AG04450 (cell line): ENCODE data around the gene MIAT. TPM values are rescaled to one million over a fixed set of nuclear protein-coding genes. Genes with fewer than 3 reads are reported as not detected.

ENCODE experiments used
- CTCF ChIA-PET: fragments of 300-600, 350-600 bp; formaldehyde crosslinking; extraction: SDS; loops from one replicate; lab custom pipeline; 2022; ENCODE audit warnings: antibody characterized with exemption, inconsistent platforms; lab: Charles Lee
- POLR2A ChIA-PET: fragments of 350-600 bp; formaldehyde crosslinking; extraction: SDS; loops from one replicate; lab custom pipeline; 2021; ENCODE audit warnings: antibody characterized with exemption, inconsistent platforms; lab: Yijun Ruan, JAX
- DNase-seq: peaks from one replicate; pipeline ENCODE4 v3.0.0-alpha.2; 2011; ENCODE audit warnings: low read depth, low spot score
- H3K27ac ChIP-seq: one replicate; pipeline ENCODE4 v1.5.1; 2012; ENCODE audit warnings: low read depth, low read length, control low read depth
- H3K27me3 ChIP-seq: one replicate; pipeline ENCODE4 v1.6.0; 2012; ENCODE audit warnings: low read length; ENCODE audit not compliant: control insufficient read depth, insufficient read depth
- H3K4me3 ChIP-seq: 2 replicates; pipeline ENCODE4 v1.5.1; 2011; ENCODE audit warnings: mild to moderate bottlenecking, low read depth, low read length, control low read depth
- H3K9me3 ChIP-seq: 2 replicates; pipeline ENCODE4 v1.5.1; 2012; ENCODE audit warnings: low read length; ENCODE audit not compliant: control insufficient read depth, insufficient read depth
- CTCF ChIP-seq: IDR thresholded peaks from 2 replicates; pipeline ENCODE4 v1.5.1; 2011; ENCODE audit warnings: low read depth, low read length, control low read depth, inconsistent platforms
- polyA minus RNA-seq: library from RNA; depleted of rRNA, polyadenylated mRNA; stranded (reverse); fragments of >200 nt; gene quantifications from 2 replicates; pipeline ENCODE4 v1.2.3, GENCODE V29; 2011; rRNA and poly(A)+ RNA removed
- polyA plus RNA-seq: library from polyadenylated mRNA; depleted of rRNA; stranded (reverse); fragments of >200 nt; gene quantifications from 2 replicates; pipeline ENCODE4 v1.2.3, GENCODE V29; 2011; rRNA removed

MIAT gene
- 7.8 and 9.4 TPM in 2 replicates for polyA plus RNA-seq
- polyA minus RNA-seq = 16.9 and 19.0 TPM in 2 replicates

GRCh38 chr22:26656891-26657851, at the start of gene MIAT:
Gene MIAT, plus strand, starts transcription at chr22:26657588.
- Histone ChIP-seq H3K27me3 (peaks cover 33% of the 10 kb centered on the region), H3K27ac (peak within 1 kb of the TSS; percentile 57), H3K4me3 (peak within 1 kb of the TSS; percentile 69), H3K9me3 (no peaks in the 10 kb centered on the region)
- POLR2A ChIA-PET = no interaction called here
- no peak for TF ChIP-seq CTCF
- no peak for DNase-seq
- CTCF ChIA-PET = interaction anchor here (0.6 to 1.6 kb wide), 6 partner anchors 9 to 674 kb away, joined by 3 to 11 read pairs (median 4); no protein-coding TSS in a partner anchor

DNA sequence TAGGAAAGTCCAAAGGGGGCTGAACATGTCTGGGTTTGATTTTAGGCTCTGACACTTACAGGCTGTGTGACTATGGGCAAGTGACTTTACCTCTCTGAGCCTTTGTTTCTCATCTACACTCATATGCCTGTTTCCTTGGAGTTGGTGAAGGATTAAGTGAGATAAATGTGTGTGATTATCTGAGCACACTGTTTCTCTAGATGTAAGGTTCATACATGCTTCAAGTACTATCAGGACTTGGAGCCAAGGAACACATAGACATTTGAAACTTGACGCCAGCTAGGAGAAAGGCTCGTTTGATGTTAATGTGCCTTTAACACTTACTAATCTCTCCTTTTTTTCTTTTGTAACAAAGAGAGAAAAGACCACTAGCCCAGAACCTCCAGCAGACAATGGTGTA, 49.3 kb upstream of the MIAT start:
- TF ChIP-seq CTCF = no peak
- POLR2A ChIA-PET = interaction anchor here (0.7 kb wide), 1 partner anchor 633 kb away, joined by 7 read pairs; no protein-coding TSS in a partner anchor
- CTCF ChIA-PET = no interaction called here

DNA sequence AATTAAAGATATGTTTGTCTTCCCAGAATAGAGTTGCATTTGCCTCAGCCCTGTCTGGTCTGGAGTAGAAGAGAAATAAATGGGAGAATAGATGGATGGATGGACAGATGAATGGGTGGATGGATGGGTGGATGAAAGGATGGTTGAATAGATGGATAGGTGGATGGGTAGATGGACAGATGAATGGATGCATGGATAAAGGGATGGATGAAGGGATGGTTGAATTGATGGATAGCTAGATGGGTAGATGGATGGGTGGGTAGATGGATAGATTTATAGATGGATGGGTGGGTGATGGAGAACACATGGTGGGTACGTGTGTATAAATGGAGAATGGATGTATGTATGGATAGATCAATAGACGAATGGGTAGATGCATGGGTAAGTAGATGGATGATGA, 48.1 kb upstream of the MIAT start:
- ChIA-PET CTCF (no interaction called here), POLR2A (no interaction called here)
- no peak for DNase-seq
- Histone ChIP-seq H3K9me3 (no peaks in the 10 kb centered on the region), H3K27me3 (peaks cover 2% of the 10 kb centered on the region), H3K4me3 (no peak overlapping the region), H3K27ac (no peak overlapping the region)
- no peak for TF ChIP-seq CTCF

More for the DNA sequence above, 49.3 kb upstream of the MIAT start:
- Histone ChIP-seq H3K4me3 (no peak overlapping the region), H3K9me3 (no peaks in the 10 kb centered on the region), H3K27ac (no peak overlapping the region), H3K27me3 (peaks cover 2% of the 10 kb centered on the region)
- DNase-seq = no peak

DNA sequence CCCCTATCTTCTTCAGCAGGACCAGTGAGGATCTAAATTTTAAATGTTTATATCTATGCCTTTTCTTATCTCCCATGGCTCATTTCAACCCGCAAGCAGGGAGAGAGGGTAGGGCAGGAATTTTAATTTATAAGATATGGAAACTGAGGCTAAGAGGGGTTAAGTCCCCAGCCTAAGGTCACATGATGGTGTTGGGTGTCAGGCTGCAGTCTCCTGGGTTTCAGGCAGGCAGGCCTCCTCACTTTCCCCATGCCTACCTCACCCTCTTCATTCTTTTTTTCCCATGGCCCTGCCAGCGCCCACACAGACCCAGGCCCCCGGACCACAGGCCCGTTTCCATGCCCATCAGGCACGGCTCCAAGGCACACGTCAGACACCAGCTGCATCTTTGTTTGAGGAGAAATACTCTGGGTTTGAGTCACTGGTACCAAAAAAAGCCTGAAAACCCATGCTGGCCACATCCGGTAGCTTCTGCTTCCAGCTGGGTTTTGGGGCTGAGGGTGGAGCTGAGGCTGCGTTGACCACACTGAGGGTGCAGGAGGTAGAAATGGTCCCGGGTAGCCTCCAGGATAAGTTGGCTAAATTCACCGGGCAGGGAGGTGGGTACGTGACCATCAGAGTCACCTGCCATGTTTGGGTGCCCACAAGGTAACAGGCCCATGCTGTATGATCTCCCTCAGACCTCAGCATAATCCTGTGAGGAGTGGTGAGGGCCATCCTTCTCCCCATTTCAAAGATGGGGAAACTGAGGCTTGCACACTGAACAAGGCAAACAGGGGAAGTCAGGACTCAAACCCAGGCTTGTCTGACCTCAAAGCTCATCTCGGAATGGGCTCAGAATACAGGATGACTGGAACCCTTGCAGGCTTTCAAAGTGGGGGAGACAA, 47.1 kb upstream of the MIAT start:
- no peaks in the 10 kb centered on the region for H3K9me3 ChIP-seq
- TF ChIP-seq CTCF = no peak
- peaks cover 2% of the 10 kb centered on the region for H3K27me3 ChIP-seq
- DNase-seq = peak; percentile 90
- POLR2A ChIA-PET = interaction anchor here (0.7 to 1.5 kb wide), 2 partner anchors 58 to 59 kb away, joined by 3 to 5 read pairs; no protein-coding TSS in a partner anchor
- CTCF ChIA-PET = no interaction called here
- H3K4me3 ChIP-seq = no peak overlapping the region
- peak overlapping the region; percentile 88 for H3K27ac ChIP-seq
